ENCODE data around the gene KRAS. TPM values are rescaled to one million over a fixed set of nuclear protein-coding genes. Genes with fewer than 3 reads are reported as not detected.
A peak's percentile ranks its signal among the peaks of the same experiment; 100 is the strongest.

The KRAS gene
- total and polyA plus RNA-seq, 2 of the 13 experiments (the other 11 are each of a cell fraction or from before 2014, with no cell fraction given) = 6.5 to 9.8 TPM

DNA sequence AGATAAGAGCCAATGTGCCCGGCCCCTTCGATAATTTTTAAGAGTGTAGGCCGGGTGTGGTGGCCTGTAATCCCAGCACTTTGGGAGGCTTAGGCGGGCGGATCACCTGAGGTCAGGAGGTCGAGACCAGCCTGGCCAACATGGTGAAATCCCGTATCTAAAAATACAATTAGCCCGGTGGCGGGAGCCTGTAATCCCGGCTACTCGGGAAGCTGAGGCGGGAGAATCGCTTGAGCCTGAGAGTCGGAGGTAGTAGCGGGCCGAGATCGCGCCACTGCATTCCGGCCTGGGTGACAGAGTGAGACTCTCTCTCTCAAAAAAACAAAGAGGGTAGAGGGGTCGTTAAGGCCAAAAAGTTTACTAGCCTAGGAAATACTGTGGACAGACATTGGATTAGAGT, 2.6 kb downstream of the KRAS start:
- WGBS (ENCODE audit: low lambda C conversion rate) = 96% methylated on average over 20 of the region's 20 CpGs

GRCh38 chr12:25245491-25245890, 5.2 kb downstream of the KRAS start:
- Histone ChIP-seq H3K36me3 (replicated peaks in 1 of 2; ENCODE audit: control insufficient read depth in 1 of 2, insufficient read depth in 2 of 2, low read length in 2 of 2) (peaks cover 1 to 6% of the 10 kb centered on the region in 2 experiments; a peak in 1 of 5 replicates), H2AFZ (ENCODE audit: low read length) (no peak overlapping the region), H3K27ac (ENCODE audit: extremely low read length, insufficient read depth, low read length) (no peak overlapping the region), H3K4me2 (ENCODE audit: low read depth, low read length) (no peak overlapping the region), H4K20me1 (ENCODE audit: insufficient read depth, low read length) (no peaks in the 10 kb centered on the region), H3K9me3 (ENCODE audit: low read length) (no peaks in the 10 kb centered on the region), H3K79me2 (ENCODE audit: insufficient read depth, low read length) (peaks cover 21% of the 10 kb centered on the region), H3K4me1 (ENCODE audit: insufficient read depth, low read length) (peaks cover 9% of the 10 kb centered on the region), H3K4me3 (replicated peaks in 1 of 3; ENCODE audit: insufficient read depth in 1 of 3, low read depth in 2 of 3, low read length in 3 of 3) (no peak overlapping the region), H3K9ac (ENCODE audit: insufficient read depth, low read depth, low read length) (no peak overlapping the region), H3K27me3 (ENCODE audit: control insufficient read depth in 1 of 2, insufficient read depth in 2 of 2, low read length in 2 of 2) (no peaks in the 10 kb centered on the region)
- ChIA-PET POLR2A (no interaction called here), CTCF (ENCODE audit: low intra/inter-chr PET ratio, low total read pairs) (no interaction called here)
- in situ Hi-C loops (cut with HindIII; ENCODE audit: extremely low pct_ligation_motif_present, low pct_unique_long_range_greater_than_20kb) = no loop called here
- TF ChIP-seq KAT8 (CRISPR knock-in tag; IDR thresholded peaks at IDR 0.05) (no peak), NR0B2 (CRISPR knock-in tag; IDR thresholded peaks at IDR 0.05) (no peak), ATF3 (CRISPR knock-in tag; IDR thresholded peaks at IDR 0.05) (no peak), GMEB1 (CRISPR knock-in tag; IDR thresholded peaks at IDR 0.05; ENCODE audit: borderline replicate concordance) (no peak), NR2F1 (CRISPR knock-in tag; IDR thresholded peaks at IDR 0.05) (no peak), MAFK (conservative IDR thresholded peaks at IDR 0.05 in 1 of 2, IDR thresholded peaks at IDR 0.05 in 1 of 2; ENCODE audit: low read length in 2 of 2) (peak; percentile 39 to 52; a peak in 3 of 4 replicates)
- no peak for FAIRE-seq
- WGBS (ENCODE audit: low lambda C conversion rate) = 98% methylated on average over 6 of the region's 6 CpGs
- no peak for ATAC-seq
- DNase-seq (ENCODE audit: low spot score) = no peak
- intact Hi-C loops (cut with micrococcal nuclease; ENCODE audit: unreplicated experiment) = no loop called here
- BruUV-seq (replicated peaks) = no TSS peak

More for the DNA sequence above, 2.6 kb downstream of the KRAS start:
- Histone ChIP-seq H3K4me3 (replicated peaks in 1 of 3; ENCODE audit: insufficient read depth in 1 of 3, low read depth in 2 of 3, low read length in 3 of 3) (no peak overlapping the region), H3K79me2 (ENCODE audit: insufficient read depth, low read length) (peaks cover 21% of the 10 kb centered on the region), H3K4me2 (ENCODE audit: low read depth, low read length) (no peak overlapping the region), H3K36me3 (replicated peaks in 1 of 2; ENCODE audit: control insufficient read depth in 1 of 2, insufficient read depth in 2 of 2, low read length in 2 of 2) (0 out of 5 replicates have a peak, but pooled peaks cover 0 to 6% of the 10 kb centered on the region in 2 experiments), H4K20me1 (ENCODE audit: insufficient read depth, low read length) (no peaks in the 10 kb centered on the region), H3K27ac (ENCODE audit: extremely low read length, insufficient read depth, low read length) (no peak overlapping the region), H3K27me3 (ENCODE audit: control insufficient read depth in 1 of 2, insufficient read depth in 2 of 2, low read length in 2 of 2) (no peaks in the 10 kb centered on the region; a peak in 1 of 5 replicates), H3K9ac (ENCODE audit: insufficient read depth, low read depth, low read length) (no peak overlapping the region), H3K9me3 (ENCODE audit: low read length) (no peaks in the 10 kb centered on the region), H3K4me1 (ENCODE audit: insufficient read depth, low read length) (peaks cover 27% of the 10 kb centered on the region), H2AFZ (ENCODE audit: low read length) (no peak overlapping the region)
- in situ Hi-C loops (cut with HindIII; ENCODE audit: extremely low pct_ligation_motif_present, low pct_unique_long_range_greater_than_20kb) (no loop called here), intact Hi-C loops (cut with micrococcal nuclease; ENCODE audit: unreplicated experiment) (no loop called here)
- ATAC-seq = no peak
- POLR2A ChIA-PET = no interaction called here
- no peak for FAIRE-seq
- CTCF ChIA-PET (ENCODE audit: low intra/inter-chr PET ratio, low total read pairs) = no interaction called here
- no TSS peak for BruUV-seq (replicated peaks)
- no peak for TF ChIP-seq SMYD3 (CRISPR knock-in tag; IDR thresholded peaks at IDR 0.05)
- TF ChIP-seq ZMYM4 (CRISPR knock-in tag; IDR thresholded peaks at IDR 0.05) = no peak
- TF ChIP-seq BCL6 (CRISPR knock-in tag; IDR thresholded peaks at IDR 0.05) = no peak
- peak; percentile 47; the same call in 1 of the 2 replicates for TF ChIP-seq ZBTB33 (CRISPR knock-in tag; IDR thresholded peaks at IDR 0.05)
- no peak for TF ChIP-seq HDAC2 (CRISPR knock-in tag; IDR thresholded peaks at IDR 0.05)
- no peak for DNase-seq (ENCODE audit: low spot score)
